Left hindlimb (tissue), 1 donor: ENCODE measurements around the gene MYO18A.

Experiments used
- DNase-seq: peaks from one replicate; pipeline ENCODE4 v3.0.0-alpha.2; 2018

Gene MYO18A

GRCh38 chr17:29145289-29146073, 34.7 kb downstream of the MYO18A start:
- DNase-seq, result peak; percentile 62

GRCh38 chr17:29143894-29144293, 36.3 kb downstream of the MYO18A start:
- no peak for DNase-seq

- DNase-seq, result no peak
Observed at GRCh38 chr17:29141514-29141876, 38.7 kb downstream of the MYO18A start.

- no peak for DNase-seq
Observed at GRCh38 chr17:29140631-29141513, 39.3 kb downstream of the MYO18A start.

GRCh38 chr17:29140051-29140621, 40.1 kb downstream of the MYO18A start:
- DNase-seq, result peak; percentile 91

- DNase-seq, result no peak
Observed at GRCh38 chr17:29138971-29139691, 41.1 kb downstream of the MYO18A start.

- DNase-seq, result no peak
Observed at GRCh38 chr17:29138184-29138955, 41.8 kb downstream of the MYO18A start.

- DNase-seq, result no peak
Observed at GRCh38 chr17:29136998-29137730, 43.0 kb downstream of the MYO18A start.

- DNase-seq, result no peak
Observed at GRCh38 chr17:29135464-29135863, 44.7 kb downstream of the MYO18A start.

- peak; percentile 36 for DNase-seq
Observed at GRCh38 chr17:29133121-29133713, 47.0 kb downstream of the MYO18A start.

- peak; percentile 75 for DNase-seq
Observed at GRCh38 chr17:29131814-29132682, 48.1 kb downstream of the MYO18A start.

- DNase-seq, result no peak
Observed at GRCh38 chr17:29129731-29130130, 50.5 kb downstream of the MYO18A start.

GRCh38 chr17:29127840-29128239, 52.4 kb downstream of the MYO18A start:
- DNase-seq, result no peak

- DNase-seq, result no peak
Observed at GRCh38 chr17:29126268-29126930, 53.8 kb downstream of the MYO18A start.

- no peak for DNase-seq
Observed at GRCh38 chr17:29125651-29126050, 54.5 kb downstream of the MYO18A start.

- DNase-seq, result no peak
Observed at GRCh38 chr17:29124925-29125273, 55.3 kb downstream of the MYO18A start.

- no peak for DNase-seq
Observed at GRCh38 chr17:29124135-29124924, 55.9 kb downstream of the MYO18A start.

- no peak for DNase-seq
Observed at GRCh38 chr17:29123111-29123510, 57.1 kb downstream of the MYO18A start.

- DNase-seq, result no peak
Observed at GRCh38 chr17:29121442-29121841, 58.8 kb downstream of the MYO18A start.
